ENCODE data around the gene FRK. TPM values are rescaled to one million over a fixed set of nuclear protein-coding genes. Genes with fewer than 3 reads are reported as not detected.
"Not testable (repeated sequence)": the region's sequence is repeated elsewhere in the genome, so short reads cannot be mapped to it uniquely, and the experiment has no call there.

FRK gene
- total and polyA plus RNA-seq, 2 donors from 2014 or later = 5.9 to 25.0 TPM

- H3K27ac ChIP-seq (ENCODE audit: low read depth in 2 of 2, low read length in 2 of 2) = no peak overlapping the region
- no peaks in the 10 kb centered on the region for H3K36me3 ChIP-seq (ENCODE audit: control insufficient read depth in 2 of 3, insufficient read depth in 3 of 3, low read length in 3 of 3)
- no peaks in the 10 kb centered on the region for H3K27me3 ChIP-seq (ENCODE audit: control insufficient read depth, insufficient read depth, low read length)
- no peak overlapping the region for H3K4me3 ChIP-seq (ENCODE audit: low read length in 3 of 3)
- intact Hi-C loops (cut with DNase I) = no loop called here
- no peak for TF ChIP-seq CTCF (IDR thresholded peaks at IDR 0.05; ENCODE audit: borderline replicate concordance, extremely low read depth, insufficient read depth)
- no peak for FAIRE-seq
- H3K9me3 ChIP-seq (ENCODE audit: control insufficient read depth in 2 of 3, insufficient read depth in 1 of 3, low read length in 3 of 3) = no peaks in the 10 kb centered on the region
- H3K4me1 ChIP-seq (ENCODE audit: control insufficient read depth in 2 of 3, insufficient read depth in 2 of 3, low read depth in 1 of 3, low read length in 3 of 3) = no peaks in the 10 kb centered on the region
- no peak overlapping the region for H3K9ac ChIP-seq (ENCODE audit: low read length in 3 of 3)
- DNase-seq = no peak
These were observed 125.9 kb downstream of the FRK start for GRCh38 chr6:115934829-115935228.

GRCh38 chr6:115934145-115934544 is 126.5 kb downstream of the FRK start:
- Histone ChIP-seq H3K27ac (ENCODE audit: low read depth in 2 of 2, low read length in 2 of 2) (no peak overlapping the region), H3K27me3 (ENCODE audit: control insufficient read depth, insufficient read depth, low read length) (no peaks in the 10 kb centered on the region), H3K4me1 (ENCODE audit: control insufficient read depth in 2 of 3, insufficient read depth in 2 of 3, low read depth in 1 of 3, low read length in 3 of 3) (no peaks in the 10 kb centered on the region), H3K36me3 (ENCODE audit: control insufficient read depth in 2 of 3, insufficient read depth in 3 of 3, low read length in 3 of 3) (no peaks in the 10 kb centered on the region), H3K9ac (ENCODE audit: low read length in 3 of 3) (no peak overlapping the region), H3K9me3 (ENCODE audit: control insufficient read depth in 2 of 3, insufficient read depth in 1 of 3, low read length in 3 of 3) (no peaks in the 10 kb centered on the region), H3K4me3 (ENCODE audit: low read length in 3 of 3) (no peak overlapping the region)
- DNase-seq (no peak), FAIRE-seq (no peak)
- intact Hi-C loops (cut with DNase I) = no loop called here
- TF ChIP-seq CTCF (IDR thresholded peaks at IDR 0.05; ENCODE audit: borderline replicate concordance, extremely low read depth, insufficient read depth) = no peak

- intact Hi-C loops (cut with DNase I) = no loop called here
- TF ChIP-seq CTCF (IDR thresholded peaks at IDR 0.05; ENCODE audit: borderline replicate concordance, extremely low read depth, insufficient read depth) = no peak
- Histone ChIP-seq H3K4me3 (ENCODE audit: low read length in 3 of 3) (no peak overlapping the region), H3K4me1 (ENCODE audit: control insufficient read depth in 2 of 3, insufficient read depth in 2 of 3, low read depth in 1 of 3, low read length in 3 of 3) (no peaks in the 10 kb centered on the region), H3K36me3 (ENCODE audit: control insufficient read depth in 2 of 3, insufficient read depth in 3 of 3, low read length in 3 of 3) (no peaks in the 10 kb centered on the region), H3K9ac (ENCODE audit: low read length in 3 of 3) (no peak overlapping the region), H3K27me3 (ENCODE audit: control insufficient read depth, insufficient read depth, low read length) (no peaks in the 10 kb centered on the region), H3K27ac (ENCODE audit: low read depth in 2 of 2, low read length in 2 of 2) (no peak overlapping the region), H3K9me3 (ENCODE audit: control insufficient read depth in 2 of 3, insufficient read depth in 1 of 3, low read length in 3 of 3) (no peaks in the 10 kb centered on the region)
- DNase-seq (no peak), FAIRE-seq (no peak)
These were observed 128.2 kb downstream of the FRK start for GRCh38 chr6:115932481-115932880.

- DNase-seq = peak in 1 of 5 donors; percentile 54
These were observed 132.7 kb downstream of the FRK start for GRCh38 chr6:115928000-115928399.

More at GRCh38 chr6:115928000-115928399, 132.7 kb downstream of the FRK start:
- FAIRE-seq; intact Hi-C loops (cut with DNase I); H3K9me3 ChIP-seq (ENCODE audit: control insufficient read depth in 2 of 3, insufficient read depth in 1 of 3, low read length in 3 of 3); H3K27me3 ChIP-seq (ENCODE audit: control insufficient read depth, insufficient read depth, low read length); H3K36me3 ChIP-seq (ENCODE audit: control insufficient read depth in 2 of 3, insufficient read depth in 3 of 3, low read length in 3 of 3); H3K4me3 ChIP-seq (ENCODE audit: low read length in 3 of 3); H3K9ac ChIP-seq (ENCODE audit: low read length in 3 of 3); H3K4me1 ChIP-seq (ENCODE audit: control insufficient read depth in 2 of 3, insufficient read depth in 2 of 3, low read depth in 1 of 3, low read length in 3 of 3); H3K27ac ChIP-seq (ENCODE audit: low read depth in 2 of 2, low read length in 2 of 2): not testable (repeated sequence)

Data from kidney (tissue), 14 donors.